Trophoblast cell (in vitro differentiated cells and primary cell): ENCODE results near the gene GOLGA6C.
"Not testable (repeated sequence)": the region's sequence is repeated elsewhere in the genome, so short reads cannot be mapped to it uniquely, and the experiment has no call there.

Experiments
- DNase-seq, 2 donors: peaks; one replicate each; pipeline ENCODE4 v3.0.0-alpha.2; 2016
- H2AFZ ChIP-seq: 2 replicates; pipeline ENCODE4 v1.6.1; 2013; ENCODE audit warnings: low read length, moderate library complexity, mild to moderate bottlenecking; ENCODE audit not compliant: insufficient read depth, poor library complexity
- H2AK5ac ChIP-seq: 2 replicates; pipeline ENCODE4 v1.6.1; 2013; ENCODE audit warnings: mild to moderate bottlenecking, low read length
- H2BK120ac ChIP-seq: 2 replicates; pipeline ENCODE4 v1.6.1; 2013; ENCODE audit warnings: low read length, mild to moderate bottlenecking, moderate library complexity; ENCODE audit not compliant: insufficient read depth, poor library complexity
- H2BK12ac ChIP-seq: 2 replicates; pipeline ENCODE4 v1.6.1; 2013; ENCODE audit warnings: mild to moderate bottlenecking, low read length, moderate library complexity
- H2BK5ac ChIP-seq: 2 replicates; pipeline ENCODE4 v1.6.1; 2013; ENCODE audit warnings: low read length, low read depth, moderate library complexity, mild to moderate bottlenecking; ENCODE audit not compliant: poor library complexity
- H3K14ac ChIP-seq: 2 replicates; pipeline ENCODE4 v1.6.1; 2013; ENCODE audit warnings: mild to moderate bottlenecking, low read length
- H3K18ac ChIP-seq: 2 replicates; pipeline ENCODE4 v1.6.1; 2013; ENCODE audit warnings: mild to moderate bottlenecking, low read length
- H3K23ac ChIP-seq: 2 replicates; pipeline ENCODE4 v1.6.1; 2013; ENCODE audit warnings: low read length
- H3K27ac ChIP-seq: 2 replicates; pipeline ENCODE4 v1.5.1; 2013; ENCODE audit warnings: low read depth, mild to moderate bottlenecking, inconsistent platforms, low read length, moderate library complexity
- H3K27me3 ChIP-seq: 2 replicates; pipeline ENCODE4 v1.6.1; 2013; ENCODE audit warnings: inconsistent platforms, mild to moderate bottlenecking, low read length, moderate library complexity; ENCODE audit not compliant: insufficient read depth
- H3K36me3 ChIP-seq, 2 experiments: 1 replicate in 1 of 2; 2 replicates in 1 of 2; pipeline ENCODE4 v1.6.1; 2013; ENCODE audit warnings: low read length in 2 of 2, mild to moderate bottlenecking in 2 of 2, moderate library complexity in 1 of 2; ENCODE audit not compliant: insufficient read depth in 2 of 2, control insufficient read depth in 1 of 2
- H3K4ac ChIP-seq: 2 replicates; pipeline ENCODE4 v1.6.1; 2013; ENCODE audit warnings: low read depth, mild to moderate bottlenecking, low read length, moderate library complexity
- H3K4me1 ChIP-seq, 2 experiments: 1 replicate in 1 of 2; 2 replicates in 1 of 2; pipeline ENCODE4 v1.6.1; 2013; ENCODE audit warnings: low read length in 2 of 2, mild to moderate bottlenecking in 2 of 2, moderate library complexity in 1 of 2; ENCODE audit not compliant: insufficient read depth in 2 of 2, control insufficient read depth in 1 of 2
- H3K4me2 ChIP-seq: 2 replicates; pipeline ENCODE4 v1.6.1; 2013; ENCODE audit warnings: inconsistent platforms, mild to moderate bottlenecking, low read length, moderate library complexity
- H3K4me3 ChIP-seq: 2 replicates; pipeline ENCODE4 v1.5.1; 2013; ENCODE audit warnings: mild to moderate bottlenecking, low read depth, low read length, inconsistent platforms
- H3K79me1 ChIP-seq: one replicate; pipeline ENCODE4 v1.6.1; 2013; ENCODE audit warnings: low read length
- H3K79me2 ChIP-seq: 2 replicates; pipeline ENCODE4 v1.6.1; 2013; ENCODE audit warnings: low read length, mild to moderate bottlenecking; ENCODE audit not compliant: control insufficient read depth, insufficient read depth, poor library complexity
- H3K9ac ChIP-seq: 2 replicates; pipeline ENCODE4 v1.6.1; 2013; ENCODE audit warnings: mild to moderate bottlenecking, low read length
- H3K9me3 ChIP-seq: 2 replicates; pipeline ENCODE4 v1.6.1; 2013; ENCODE audit warnings: low read depth, mild to moderate bottlenecking, control low read depth, inconsistent platforms, low read length; ENCODE audit not compliant: insufficient read depth
- H4K12ac ChIP-seq: 2 replicates; pipeline ENCODE4 v1.6.1; 2013; ENCODE audit warnings: low read depth, mild to moderate bottlenecking, low read length, moderate library complexity
- H4K8ac ChIP-seq: 2 replicates; pipeline ENCODE4 v1.6.1; 2013; ENCODE audit warnings: low read depth, mild to moderate bottlenecking, low read length, moderate library complexity
- H4K91ac ChIP-seq: one replicate; pipeline ENCODE4 v1.6.1; 2013; ENCODE audit warnings: low read depth, mild to moderate bottlenecking, low read length, moderate library complexity
- WGBS: extraction: QIAGEN DNeasy Blood & Tissue Kit; methylation state at CpG from one replicate; pipeline ENCODE4 v1.1.7; 2013; ENCODE audit warnings: missing lambda C conversion rate; ENCODE audit not compliant: insufficient read length, insufficient coverage; ENCODE audit errors: extremely low coverage; 5-methylcytosine and 5-hydroxymethylcytosine counted together

Gene GOLGA6C

GRCh38 chr15:75307778-75308390, 49.8 kb downstream of the GOLGA6C start:
- WGBS = no CpG with 5 or more reads among the region's 15 CpGs
- H4K12ac ChIP-seq = no peak overlapping the region
- no peaks in the 10 kb centered on the region for H3K4me1 ChIP-seq
- H3K9me3 ChIP-seq = no peaks in the 10 kb centered on the region
- H3K4me3 ChIP-seq = no peak overlapping the region
- no peak overlapping the region for H2BK12ac ChIP-seq
- no peak overlapping the region for H2AK5ac ChIP-seq
- DNase-seq = peak in 1 of 2 donors; percentile 49
- H3K9ac ChIP-seq = no peak overlapping the region
- H4K91ac ChIP-seq = no peak overlapping the region
- no peaks in the 10 kb centered on the region for H3K27me3 ChIP-seq
- no peak overlapping the region for H2BK5ac ChIP-seq
- no peak overlapping the region for H3K4ac ChIP-seq
- no peaks in the 10 kb centered on the region for H3K79me2 ChIP-seq
- H4K8ac ChIP-seq = no peak overlapping the region
- no peak overlapping the region for H3K18ac ChIP-seq
- H3K79me1 ChIP-seq = no peaks in the 10 kb centered on the region
- no peak overlapping the region for H2AFZ ChIP-seq
- H3K36me3 ChIP-seq = no peaks in the 10 kb centered on the region
- no peak overlapping the region for H2BK120ac ChIP-seq
- no peak overlapping the region for H3K23ac ChIP-seq
- no peak overlapping the region for H3K27ac ChIP-seq
- H3K14ac ChIP-seq = no peak overlapping the region
- H3K4me2 ChIP-seq = no peak overlapping the region

DNA sequence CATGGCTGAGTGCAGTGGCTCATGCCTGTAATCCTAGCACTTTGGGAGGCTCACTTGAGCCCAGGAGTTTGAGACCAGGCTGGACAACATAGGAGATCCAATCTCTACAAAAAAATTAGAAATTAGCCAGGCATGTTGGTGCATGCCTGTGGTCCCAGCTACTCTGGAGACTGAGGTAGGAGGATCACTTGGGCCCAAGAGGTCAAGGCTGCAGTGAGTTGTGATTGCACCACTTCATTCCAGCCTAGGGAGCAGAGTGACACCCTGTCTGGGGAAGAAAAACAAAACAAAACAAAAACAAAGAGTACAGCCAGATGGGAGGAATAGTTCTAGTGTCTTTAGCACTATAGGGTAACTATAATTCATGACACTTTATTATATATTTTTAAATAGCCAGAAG, 51.6 kb downstream of the GOLGA6C start:
- H3K4ac ChIP-seq = no peak overlapping the region
- H2BK12ac ChIP-seq = no peak overlapping the region
- no peak overlapping the region for H3K14ac ChIP-seq
- no peak overlapping the region for H4K8ac ChIP-seq
- no peak overlapping the region for H3K9ac ChIP-seq
- no peak overlapping the region for H2BK120ac ChIP-seq
- no peaks in the 10 kb centered on the region for H3K36me3 ChIP-seq
- no peak overlapping the region for H3K27ac ChIP-seq
- no peak overlapping the region for H3K23ac ChIP-seq
- no peak overlapping the region for H4K12ac ChIP-seq
- H3K18ac ChIP-seq = no peak overlapping the region
- H3K4me3 ChIP-seq = no peak overlapping the region
- no peak overlapping the region for H2BK5ac ChIP-seq
- no peaks in the 10 kb centered on the region for H3K79me2 ChIP-seq
- H2AK5ac ChIP-seq = no peak overlapping the region
- H3K4me1 ChIP-seq = no peaks in the 10 kb centered on the region
- no peak overlapping the region for H2AFZ ChIP-seq
- no peaks in the 10 kb centered on the region for H3K27me3 ChIP-seq
- no peaks in the 10 kb centered on the region for H3K9me3 ChIP-seq
- no peak overlapping the region for H4K91ac ChIP-seq
- H3K79me1 ChIP-seq = no peaks in the 10 kb centered on the region
- peak; percentile 13 to 43 for DNase-seq
- no peak overlapping the region for H3K4me2 ChIP-seq

DNA sequence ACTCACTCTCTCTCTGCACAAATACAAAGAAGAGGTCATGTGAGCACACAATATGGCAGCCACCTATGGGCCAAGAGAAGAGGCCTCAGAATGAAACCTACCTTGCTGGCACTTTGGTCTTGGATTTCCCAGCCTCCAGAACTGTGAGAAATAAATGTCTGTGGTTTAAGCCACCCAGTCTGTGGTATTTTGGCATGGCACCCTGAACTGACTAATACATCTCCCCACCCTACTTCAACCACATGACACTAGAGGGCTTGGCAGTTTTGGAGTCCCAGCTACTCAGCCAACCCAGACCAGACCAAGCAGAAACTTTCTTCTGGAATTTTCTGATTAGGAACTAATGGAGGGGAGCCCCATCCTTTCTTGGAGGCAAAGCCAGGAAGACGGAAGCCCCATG, 54.4 kb downstream of the GOLGA6C start:
- H3K14ac ChIP-seq, H3K23ac ChIP-seq, H2AK5ac ChIP-seq, H3K9me3 ChIP-seq, H3K4me2 ChIP-seq, H3K27me3 ChIP-seq, H3K4me3 ChIP-seq, H2BK5ac ChIP-seq, H3K79me1 ChIP-seq, H2AFZ ChIP-seq, H4K12ac ChIP-seq, H4K8ac ChIP-seq, H3K36me3 ChIP-seq, H3K4ac ChIP-seq, H2BK12ac ChIP-seq, H3K27ac ChIP-seq, H2BK120ac ChIP-seq, H3K79me2 ChIP-seq, H3K9ac ChIP-seq, H4K91ac ChIP-seq, H3K4me1 ChIP-seq, DNase-seq, H3K18ac ChIP-seq: not testable (repeated sequence)
- WGBS = no CpG with 5 or more reads among the region's 1 CpG

GRCh38 chr15:75313116-75313845, 55.1 kb downstream of the GOLGA6C start:
- no peak overlapping the region for H3K9ac ChIP-seq

More at GRCh38 chr15:75313116-75313845, 55.1 kb downstream of the GOLGA6C start:
- H3K27me3 ChIP-seq = no peaks in the 10 kb centered on the region
- H2BK12ac ChIP-seq = no peak overlapping the region
- H2AFZ ChIP-seq = no peak overlapping the region
- H3K4me3 ChIP-seq = no peak overlapping the region
- no peak overlapping the region for H2BK120ac ChIP-seq
- H3K14ac ChIP-seq = no peak overlapping the region
- no CpG with 5 or more reads among the region's 13 CpGs for WGBS
- H4K91ac ChIP-seq = no peak overlapping the region
- no peak overlapping the region for H3K27ac ChIP-seq
- H2AK5ac ChIP-seq = no peak overlapping the region
- no peak overlapping the region for H3K4ac ChIP-seq
- H3K23ac ChIP-seq = no peak overlapping the region
- no peaks in the 10 kb centered on the region for H3K36me3 ChIP-seq
- no peak for DNase-seq
- no peaks in the 10 kb centered on the region for H3K79me2 ChIP-seq
- no peak overlapping the region for H2BK5ac ChIP-seq
- no peak overlapping the region for H4K12ac ChIP-seq
- no peak overlapping the region for H3K18ac ChIP-seq
- H3K4me1 ChIP-seq = no peaks in the 10 kb centered on the region
- no peaks in the 10 kb centered on the region for H3K9me3 ChIP-seq
- H4K8ac ChIP-seq = no peak overlapping the region
- no peaks in the 10 kb centered on the region for H3K79me1 ChIP-seq
- H3K4me2 ChIP-seq = no peak overlapping the region
